Inflammatory macrophage (primary cell): ENCODE data around the gene BAHCC1.

Experiments used
- DNase-seq, 2 donors: peaks; one replicate each; pipeline ENCODE4 v3.0.0-alpha.2; 2020 to 2022

Gene BAHCC1

DNA sequence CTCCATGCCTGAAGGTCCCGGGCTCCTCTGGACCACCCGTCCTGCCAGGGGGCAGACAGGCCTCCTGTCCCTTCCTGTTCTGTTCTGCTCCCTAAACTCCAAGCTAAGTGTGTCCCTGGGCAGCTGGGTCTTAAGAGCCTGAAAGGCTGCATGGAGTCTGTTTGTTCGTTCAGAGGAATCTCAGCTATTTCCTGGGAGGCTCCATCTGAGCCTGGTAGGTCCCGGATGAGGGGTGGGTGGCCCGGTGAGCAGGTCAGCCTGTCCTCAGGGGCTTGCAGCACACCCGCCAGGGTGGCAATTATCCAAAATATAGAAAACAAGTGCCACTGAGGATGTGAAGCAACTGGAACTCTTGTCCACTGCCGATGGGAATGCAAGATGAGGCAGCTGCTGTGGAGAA lies 104.8 kb downstream of the BAHCC1 start:
- no peak for DNase-seq

DNA sequence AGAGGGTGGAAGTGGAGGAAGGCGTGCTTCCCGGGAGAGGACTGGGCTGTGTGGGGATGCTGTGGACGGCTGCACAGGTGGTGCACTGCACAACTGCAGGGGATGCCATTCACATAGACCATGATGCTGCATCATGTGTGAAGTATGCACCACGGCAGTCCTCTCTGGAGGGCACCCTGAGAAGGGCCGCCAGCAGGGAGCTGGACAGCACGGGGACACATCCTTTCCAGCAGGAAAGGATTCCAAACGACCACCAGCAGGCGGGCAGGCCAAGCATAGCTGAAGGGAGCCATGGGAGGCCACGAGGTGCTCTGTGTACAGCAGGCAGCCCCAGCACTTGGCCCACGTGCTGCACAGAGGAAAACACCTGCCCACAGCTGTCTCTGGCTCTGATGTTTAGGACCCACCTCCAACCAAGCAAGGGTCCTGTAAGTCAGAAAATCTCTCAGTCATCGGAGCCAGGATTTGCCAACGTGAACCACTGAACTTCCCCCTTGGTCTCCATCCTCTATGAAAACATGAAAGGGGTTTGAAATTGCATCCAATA lies 107.3 kb downstream of the BAHCC1 start:
- DNase-seq = no peak

DNA sequence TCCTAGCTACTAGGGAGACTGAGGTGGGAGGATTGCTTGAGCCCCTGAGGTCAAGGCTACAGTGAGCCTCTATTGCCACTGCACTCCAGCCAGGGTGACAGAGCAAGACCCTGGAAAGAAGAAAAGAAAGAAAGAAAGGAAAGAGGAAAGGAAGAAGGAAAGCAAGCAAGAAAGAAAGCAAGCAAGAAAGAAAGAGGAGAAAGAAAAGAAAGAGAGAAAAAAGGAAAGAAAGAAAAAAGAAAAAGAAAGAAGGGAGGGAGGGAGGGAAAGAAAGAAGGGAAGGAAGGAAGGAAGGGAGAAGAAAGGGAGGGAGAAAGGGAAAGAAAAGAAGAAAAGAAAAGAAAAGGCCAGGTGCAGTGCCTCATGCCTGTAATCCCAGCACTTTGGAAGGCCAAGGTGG lies 108.4 kb downstream of the BAHCC1 start:
- DNase-seq = no peak

DNA sequence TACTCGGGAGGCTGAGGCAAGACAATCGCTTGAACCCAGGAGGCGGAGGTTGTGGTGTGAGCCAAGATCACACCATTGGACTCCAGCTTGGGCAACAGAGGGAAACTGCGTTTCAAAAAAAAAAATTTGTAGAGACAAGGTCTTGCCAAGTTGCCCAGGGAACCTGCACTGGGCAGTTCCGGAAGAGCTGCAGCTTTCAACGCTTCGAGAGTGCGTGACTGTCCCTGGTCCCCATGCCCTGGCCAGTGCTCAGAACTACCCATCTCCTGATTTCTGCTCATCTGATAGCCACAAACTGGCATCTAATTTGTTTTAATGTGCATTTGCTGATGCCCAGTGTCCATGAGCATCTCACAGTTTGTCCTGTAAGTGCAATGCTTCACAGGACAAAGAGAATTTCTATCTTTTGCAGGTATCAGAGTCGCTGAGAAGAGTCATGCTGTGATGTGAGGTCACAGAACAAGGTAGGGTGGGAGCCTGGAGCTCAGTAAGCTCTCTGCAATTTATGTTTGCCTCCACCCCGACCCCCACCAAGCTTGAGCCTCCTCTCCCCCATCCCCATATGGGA lies 113.5 kb downstream of the BAHCC1 start:
- DNase-seq = peak; percentile 4 to 26

DNA sequence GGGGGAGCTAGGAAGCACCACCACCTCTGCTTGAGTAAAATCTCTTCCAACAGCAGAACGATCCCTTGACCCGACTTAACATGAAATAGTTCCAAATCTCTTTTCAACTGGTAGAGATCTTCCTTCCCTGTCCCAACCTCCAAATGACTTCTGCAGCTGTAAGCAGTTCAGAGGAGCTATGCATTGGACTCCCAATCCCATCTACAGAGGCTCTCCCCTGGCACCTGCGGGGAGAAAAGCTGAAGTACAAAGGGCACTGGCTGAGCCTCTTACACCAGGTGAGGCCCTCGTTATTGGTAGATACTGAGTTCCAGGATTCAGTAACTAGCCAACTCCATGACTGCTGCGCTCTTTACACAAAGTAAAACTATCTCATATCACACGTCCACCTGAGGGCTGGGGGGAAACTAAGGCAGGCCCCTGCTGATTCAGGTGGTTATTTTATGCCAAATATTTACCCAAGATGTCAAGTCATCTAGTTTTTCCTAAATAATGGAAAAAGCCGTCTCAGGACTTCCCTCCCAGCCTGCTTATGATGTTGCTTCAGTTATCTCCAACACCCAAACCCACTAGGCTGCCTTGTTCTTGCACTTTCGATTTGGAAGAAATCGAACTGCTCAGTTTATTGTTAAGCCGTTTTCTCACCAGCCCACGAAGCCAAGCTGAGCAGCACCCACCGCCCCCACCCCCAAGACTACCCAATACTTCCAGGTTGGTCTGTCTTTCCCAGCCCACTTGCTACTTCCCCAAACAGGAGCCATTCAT lies 114.1 kb downstream of the BAHCC1 start:
- DNase-seq = peak; percentile 48 to 60

DNA sequence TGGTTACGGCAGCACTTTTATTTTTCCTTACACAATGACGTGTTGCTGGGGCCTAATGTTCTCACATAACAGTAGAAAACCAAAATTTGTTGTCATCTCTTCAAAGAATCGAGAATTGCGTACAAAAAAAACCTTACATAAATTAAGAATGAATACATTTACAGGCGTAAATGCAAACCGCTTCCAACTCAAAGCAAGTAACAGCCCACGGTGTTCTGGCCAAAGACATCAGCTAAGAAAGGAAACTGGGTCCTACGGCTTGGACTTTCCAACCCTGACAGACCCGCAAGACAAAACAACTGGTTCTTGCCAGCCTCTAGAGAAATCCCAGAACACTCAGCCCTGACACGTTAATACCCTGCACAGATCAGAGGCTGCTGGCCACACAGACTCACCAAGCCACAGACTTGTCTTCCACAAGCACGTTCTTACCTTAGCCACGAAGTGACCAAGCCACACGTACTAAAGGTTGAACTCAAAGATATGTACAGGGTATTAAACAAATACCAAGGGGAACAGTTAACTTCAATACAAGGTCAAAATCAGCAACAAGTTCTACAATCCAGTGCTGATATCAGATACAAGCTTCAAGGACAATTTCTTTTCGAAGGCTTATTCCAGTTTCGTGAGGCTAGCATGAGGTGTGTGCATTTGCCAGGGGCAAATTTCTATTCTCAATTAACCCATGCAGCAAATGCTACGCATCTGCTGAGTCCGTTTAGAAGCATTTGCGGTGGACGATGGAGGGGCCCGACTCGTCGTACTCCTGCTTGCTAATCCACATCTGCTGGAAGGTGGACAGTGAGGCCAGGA lies 114.9 kb downstream of the BAHCC1 start:
- DNase-seq = no peak

DNA sequence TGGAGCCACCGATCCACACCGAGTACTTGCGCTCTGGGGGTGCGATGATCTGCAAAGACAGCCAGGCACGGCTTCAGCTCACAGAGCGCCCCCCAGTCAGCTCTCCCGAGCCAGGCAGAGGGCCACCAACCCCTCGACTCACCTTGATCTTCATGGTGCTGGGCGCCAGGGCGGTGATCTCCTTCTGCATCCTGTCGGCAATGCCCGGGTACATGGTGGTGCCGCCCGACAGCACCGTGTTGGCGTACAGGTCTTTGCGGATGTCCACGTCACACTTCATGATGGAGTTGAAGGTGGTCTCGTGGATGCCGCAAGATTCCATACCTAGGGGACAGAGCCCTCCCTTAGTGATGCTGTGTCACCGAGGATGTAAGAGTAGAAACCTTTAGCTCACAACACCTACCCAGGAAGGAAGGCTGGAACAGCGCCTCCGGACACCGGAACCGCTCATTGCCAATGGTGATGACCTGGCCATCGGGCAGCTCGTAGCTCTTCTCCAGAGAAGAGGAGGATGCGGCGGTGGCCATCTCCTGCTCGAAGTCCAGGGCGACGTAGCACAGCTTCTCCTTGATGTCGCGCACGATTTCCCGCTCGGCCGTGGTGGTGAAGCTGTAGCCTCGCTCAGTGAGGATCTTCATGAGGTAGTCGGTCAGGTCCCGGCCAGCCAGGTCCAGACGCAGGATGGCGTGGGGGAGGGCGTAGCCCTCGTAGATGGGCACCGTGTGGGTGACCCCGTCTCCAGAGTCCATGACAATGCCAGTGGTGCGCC lies 115.7 kb downstream of the BAHCC1 start:
- peak in 1 of 2 donors; percentile 27 for DNase-seq

DNA sequence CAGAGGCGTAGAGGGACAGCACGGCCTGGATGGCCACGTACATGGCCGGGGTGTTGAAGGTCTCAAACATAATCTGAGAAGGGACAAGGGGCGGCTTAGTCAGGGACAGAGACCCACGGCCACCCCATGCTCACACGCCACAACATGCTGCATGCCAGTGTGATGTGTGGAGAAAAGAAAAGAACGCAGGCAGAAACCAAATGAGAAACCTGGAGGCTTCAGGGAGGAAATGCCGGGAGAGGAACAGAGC lies 116.2 kb downstream of the BAHCC1 start:
- peak in 1 of 2 donors; percentile 13 for DNase-seq

DNA sequence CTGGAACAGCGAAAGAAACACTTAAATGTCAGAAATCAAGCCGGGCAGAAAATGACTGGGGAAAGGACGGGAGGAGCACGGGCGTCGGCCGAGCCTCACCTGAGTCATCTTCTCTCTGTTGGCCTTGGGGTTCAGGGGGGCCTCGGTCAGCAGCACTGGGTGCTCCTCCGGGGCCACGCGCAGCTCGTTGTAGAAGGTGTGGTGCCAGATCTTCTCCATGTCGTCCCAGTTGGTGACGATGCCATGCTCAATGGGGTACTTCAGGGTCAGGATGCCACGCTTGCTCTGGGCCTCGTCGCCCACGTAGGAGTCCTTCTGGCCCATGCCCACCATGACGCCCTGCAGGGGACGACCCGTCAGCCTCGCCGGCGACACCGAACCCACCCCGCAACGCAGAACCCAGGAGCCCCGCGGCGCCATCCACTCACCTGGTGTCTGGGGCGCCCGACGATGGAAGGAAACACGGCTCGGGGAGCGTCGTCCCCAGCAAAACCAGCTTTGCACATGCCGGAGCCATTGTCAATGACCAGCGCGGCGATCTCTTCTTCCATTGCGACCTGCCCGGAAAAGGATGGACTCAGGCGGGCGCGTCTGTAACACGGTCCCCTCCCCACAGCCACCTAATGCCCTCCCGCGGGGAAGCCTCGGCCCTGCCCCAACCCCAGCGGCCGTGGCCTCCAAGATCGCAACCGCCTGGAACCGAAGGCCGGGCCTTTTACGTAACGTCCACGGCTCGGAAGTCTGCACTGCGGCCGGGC lies 116.7 kb downstream of the BAHCC1 start:
- DNase-seq = peak in 1 of 2 donors; percentile 62

DNA sequence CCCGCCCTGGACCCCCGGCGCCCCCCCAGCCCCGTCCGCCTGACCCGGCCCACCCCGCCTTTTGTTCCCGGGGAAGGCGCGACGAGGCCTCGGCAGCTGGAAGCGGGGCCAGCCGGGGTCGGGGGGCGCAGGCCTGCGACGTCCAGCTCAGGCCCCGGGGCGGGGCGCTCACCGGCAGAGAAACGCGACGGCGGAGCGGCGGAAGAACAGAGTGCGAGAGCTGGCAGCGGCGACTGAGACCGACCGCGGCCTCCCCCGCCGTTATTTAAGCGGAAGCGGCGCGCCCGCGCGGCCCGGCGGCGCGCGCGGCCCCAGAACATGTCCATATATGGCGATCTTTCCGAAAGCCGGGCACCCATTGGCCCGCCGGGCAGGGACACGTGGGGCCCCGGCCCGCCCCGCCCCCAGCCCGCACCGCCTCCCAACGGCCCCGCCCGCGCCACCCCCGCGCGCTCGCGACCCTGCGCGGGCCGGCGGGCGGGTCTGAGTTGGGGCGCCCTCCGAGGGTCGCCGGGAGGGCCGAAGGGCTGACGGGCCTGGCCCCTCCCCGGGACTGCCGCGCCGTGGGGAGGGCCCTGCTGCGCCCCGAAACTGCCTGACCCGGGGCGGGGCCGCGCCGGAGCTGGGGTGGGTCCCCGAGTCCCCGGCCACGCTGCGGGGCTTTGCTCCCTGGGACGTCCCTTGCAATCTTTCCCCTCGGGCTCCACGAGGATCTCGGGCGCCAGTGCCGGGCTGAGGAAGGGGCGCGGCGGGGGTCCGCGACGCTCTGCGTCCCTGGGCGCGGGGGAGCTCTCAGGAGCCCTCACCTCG lies 117.5 kb downstream of the BAHCC1 start, which contains the start of gene ACTG1:
ACTG1 (minus strand) TSS at position 238 of the 810 bp plus-strand sequence. CDS start 445 bp downstream, outside the sequence.
- DNase-seq = peak; percentile 93 to 97

DNA sequence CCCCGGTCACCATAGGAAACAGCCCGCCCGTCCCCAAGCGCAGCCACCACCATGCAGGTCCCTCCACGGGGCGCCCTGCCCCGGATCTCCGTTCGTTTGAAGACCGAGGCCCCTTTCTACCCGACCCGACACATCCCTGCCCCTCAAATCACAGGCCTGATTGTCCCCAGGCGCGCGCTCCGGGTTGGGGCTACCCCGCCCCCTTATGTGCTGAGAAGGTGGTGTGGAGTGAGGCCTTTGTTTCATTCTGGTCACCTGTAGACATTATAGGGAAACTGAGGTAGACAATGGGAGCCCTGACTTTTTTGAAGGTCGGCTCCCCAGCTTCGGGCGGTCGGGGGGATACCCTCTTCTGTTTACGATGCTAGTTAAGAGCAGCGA lies 118.1 kb downstream of the BAHCC1 start:
- peak; percentile 42 to 44 for DNase-seq

DNA sequence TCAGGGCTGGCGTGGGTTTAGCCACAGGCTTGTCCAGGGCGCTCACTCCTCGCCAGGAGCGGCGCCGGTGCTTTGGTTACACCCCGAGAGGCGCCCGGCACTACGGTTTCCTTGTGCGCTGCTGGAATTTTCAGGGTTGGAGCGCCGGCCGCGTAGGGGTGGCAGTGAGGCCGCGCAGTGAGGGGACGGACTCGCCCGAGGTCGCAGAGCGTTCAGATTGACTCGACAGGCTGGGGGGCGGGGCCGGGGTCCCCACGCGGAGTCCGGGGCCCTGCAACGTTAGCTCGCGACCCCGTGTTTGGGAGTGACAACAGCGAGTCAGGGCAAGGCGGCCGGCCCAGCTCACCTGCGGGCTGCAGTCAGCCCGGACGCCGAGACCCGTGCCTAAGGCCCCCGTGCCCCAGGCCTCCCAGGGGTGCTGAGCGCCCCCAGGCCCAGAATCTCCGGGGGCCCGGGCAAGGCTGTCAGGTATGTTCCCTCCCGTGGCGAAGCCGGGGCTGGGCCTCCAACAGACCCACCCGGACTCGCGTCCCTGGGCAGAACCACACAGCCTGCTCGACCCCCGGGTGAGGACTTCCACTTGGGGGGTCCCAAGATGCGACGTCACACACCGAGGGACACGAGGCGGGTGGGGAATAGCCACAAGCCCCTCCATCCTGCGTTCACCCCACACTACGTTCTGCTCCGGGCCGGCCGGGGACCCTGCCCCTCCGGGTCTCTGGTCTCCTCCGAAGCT lies 118.7 kb downstream of the BAHCC1 start:
- peak; percentile 47 to 69 for DNase-seq

DNA sequence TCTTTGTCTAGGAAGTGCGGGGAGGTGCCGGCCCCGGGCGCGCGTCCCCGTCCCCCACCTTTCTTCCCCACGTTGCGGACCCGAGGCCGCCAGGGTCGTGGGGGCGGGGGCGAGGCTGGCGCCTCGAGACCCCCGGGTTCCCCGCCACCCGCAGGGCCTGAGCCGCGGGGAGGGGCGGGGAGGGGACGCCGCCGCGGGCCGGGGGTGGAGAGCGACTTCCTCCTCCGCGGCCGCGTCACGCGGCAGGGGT lies 119.2 kb downstream of the BAHCC1 start:
- DNase-seq = no peak

DNA sequence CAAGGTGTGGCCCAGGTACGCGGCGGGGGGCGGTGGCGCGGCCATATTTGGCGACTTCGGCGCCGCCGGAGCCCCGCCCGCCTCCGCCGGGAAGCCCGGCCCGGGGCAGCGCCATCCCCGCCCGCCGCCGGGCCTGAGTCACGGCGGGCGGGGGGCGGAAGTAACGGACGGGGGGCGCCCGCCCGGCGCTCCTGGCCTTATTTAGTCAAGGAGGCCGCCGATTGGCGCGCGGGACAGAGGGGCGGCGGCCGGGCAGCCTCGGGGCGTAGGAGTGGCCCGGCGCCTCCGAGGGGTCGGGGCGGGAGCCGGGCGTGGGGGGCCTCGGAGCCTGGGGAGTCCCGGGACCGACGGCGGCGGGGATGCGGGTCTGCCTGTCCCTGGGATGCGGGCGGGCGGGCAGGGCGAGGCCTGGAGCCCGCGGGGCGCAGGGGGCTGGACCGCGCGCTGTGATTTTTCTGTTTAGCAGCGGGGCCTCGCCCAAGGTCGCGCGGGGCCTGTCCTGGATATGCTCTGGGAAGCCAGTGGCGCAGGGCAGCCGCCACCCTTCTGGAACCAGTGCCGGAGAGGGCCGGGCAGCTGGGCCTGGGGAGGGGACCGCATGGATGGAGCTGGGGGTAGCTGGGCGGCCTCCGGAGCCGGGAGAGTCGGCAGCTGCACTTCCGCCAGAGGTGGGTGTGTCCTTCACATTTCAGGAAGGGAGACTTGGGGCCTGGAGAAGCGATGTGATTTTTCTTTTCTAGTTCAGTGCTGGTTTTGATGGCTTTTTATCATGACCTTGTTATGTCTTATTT lies 119.7 kb downstream of the BAHCC1 start:
- DNase-seq = peak; percentile 70 to 80

DNA sequence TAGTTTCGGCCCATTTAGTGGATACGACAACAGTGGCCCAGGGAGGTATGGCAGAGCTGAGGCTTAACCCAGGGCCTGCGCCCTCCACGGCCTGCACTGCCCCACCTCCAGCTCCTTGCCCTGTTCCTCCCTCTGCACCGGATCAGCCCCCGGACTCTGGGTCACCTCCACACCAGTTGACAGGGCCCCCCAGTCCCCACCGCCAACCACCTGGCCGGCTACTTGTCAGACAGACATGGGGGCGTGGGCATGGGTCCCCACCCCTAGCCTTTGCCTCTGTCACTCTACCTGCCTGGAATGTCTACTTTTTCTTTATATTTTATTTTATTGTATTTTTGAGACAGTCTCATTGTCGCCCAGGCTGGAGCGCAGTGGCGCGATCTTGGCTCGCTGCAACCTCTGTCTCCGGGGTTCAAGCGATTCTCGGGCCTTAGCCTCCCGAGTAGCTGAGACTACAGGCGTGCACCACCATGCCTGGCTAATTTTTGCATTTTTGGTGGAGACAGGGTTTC lies 120.3 kb downstream of the BAHCC1 start:
- DNase-seq = no peak
